Thyroid gland (tissue), 4 donors: ENCODE results near the gene PTPRC.

Source experiments
- CTCF ChIP-seq, 6 experiments: fragments of 200-600 bp in 3 of 6; fragments of 450-650 bp in 3 of 6; sonication (generic) in 3 of 6; IDR thresholded peaks; one replicate each; pipeline ENCODE4 v1.5.1; 2016 to 2019; ENCODE audit warnings: antibody characterized with exemption in 6 of 6, mild to moderate bottlenecking in 2 of 6, inconsistent platforms in 1 of 6, moderate library complexity in 1 of 6
- POLR2A ChIP-seq, 2 donors: fragments of 450-650 bp; IDR thresholded peaks; one replicate each; pipeline ENCODE4 v1.6.1; 2017; ENCODE audit warnings: antibody characterized with exemption in 2 of 2, mild to moderate bottlenecking in 2 of 2, moderate library complexity in 1 of 2

GRCh38 chr1:198763298-198763714, 124.5 kb downstream of the PTPRC start:
- TF ChIP-seq CTCF (IDR thresholded peaks at IDR 0.05) = no peak
- no peak for TF ChIP-seq POLR2A (IDR thresholded peaks at IDR 0.05)
